AG04449 (cell line): ENCODE results near the gene ATG9B.

ENCODE experiments used
- CTCF ChIA-PET: fragments of 350-600 bp; formaldehyde crosslinking; extraction: SDS; loops from one replicate; lab custom pipeline; 2021; ENCODE audit warnings: antibody characterized with exemption; lab: Yijun Ruan, JAX
- POLR2A ChIA-PET: fragments of 400-600, 350-600 bp; formaldehyde crosslinking; extraction: SDS; loops from one replicate; lab custom pipeline; 2020; ENCODE audit warnings: antibody characterized with exemption, inconsistent platforms; lab: Yijun Ruan, JAX
- DNase-seq: peaks from one replicate; pipeline ENCODE4 v3.0.0-alpha.2; 2010; ENCODE audit warnings: low read depth, low spot score
- H3K4me3 ChIP-seq: 2 replicates; pipeline ENCODE4 v1.5.1; 2011; ENCODE audit warnings: low read depth, mild to moderate bottlenecking, control low read depth, low read length
- CTCF ChIP-seq: IDR thresholded peaks from one replicate; pipeline ENCODE4 v1.5.1; 2011; ENCODE audit warnings: mild to moderate bottlenecking, moderate library complexity, low read length, control low read depth, inconsistent platforms; ENCODE audit not compliant: insufficient read depth; ENCODE audit errors: missing control alignments

ATG9B gene

DNA sequence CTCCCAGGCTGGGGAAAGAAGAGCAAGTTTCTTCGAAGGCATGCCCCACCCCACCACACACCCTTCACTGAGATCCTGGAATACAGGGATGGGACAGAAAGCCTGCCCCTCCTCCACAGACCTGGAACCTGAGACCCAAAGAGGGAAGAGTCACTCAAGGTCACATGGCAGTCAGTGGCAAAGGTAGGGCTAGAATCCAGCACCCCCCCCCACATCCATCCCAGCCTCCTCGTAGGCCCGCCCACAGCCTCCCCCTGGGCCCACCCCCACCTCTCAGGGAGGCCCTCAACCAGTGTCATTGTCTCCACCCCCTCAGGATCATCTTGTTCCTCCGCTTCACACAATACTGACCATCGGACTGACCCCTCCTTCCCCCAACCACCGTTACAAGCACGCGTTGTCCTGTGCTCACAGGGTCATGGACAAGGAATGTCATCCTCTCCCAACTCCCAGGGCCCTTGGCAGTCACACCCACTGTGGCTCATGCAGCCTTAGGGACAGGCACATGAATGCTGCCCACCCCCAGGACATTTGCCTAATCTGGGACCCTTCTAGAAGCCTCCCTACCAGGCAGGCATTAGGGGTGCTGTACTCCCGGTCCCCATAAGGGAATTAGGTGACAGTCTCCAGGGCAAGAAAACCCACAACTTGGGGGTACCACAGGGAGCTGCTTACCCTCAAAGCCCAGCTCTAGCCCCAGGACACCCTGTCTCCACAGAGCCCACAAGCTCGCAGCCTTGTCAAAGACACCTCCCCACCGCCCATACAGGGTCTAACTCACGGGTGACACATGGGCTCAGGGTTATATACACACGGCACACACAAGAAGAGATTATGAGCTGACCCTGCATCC is 47.5 kb downstream of the ATG9B start:
- no peak overlapping the region for H3K4me3 ChIP-seq
- POLR2A ChIA-PET: no interaction called here
- CTCF ChIA-PET: interaction anchor here (0.8 to 2.6 kb wide), 8 partner anchors 9 to 134 kb away, joined by 3 to 11 read pairs (median 3); no protein-coding TSS in a partner anchor
- TF ChIP-seq CTCF: no peak
- DNase-seq: no peak

DNA sequence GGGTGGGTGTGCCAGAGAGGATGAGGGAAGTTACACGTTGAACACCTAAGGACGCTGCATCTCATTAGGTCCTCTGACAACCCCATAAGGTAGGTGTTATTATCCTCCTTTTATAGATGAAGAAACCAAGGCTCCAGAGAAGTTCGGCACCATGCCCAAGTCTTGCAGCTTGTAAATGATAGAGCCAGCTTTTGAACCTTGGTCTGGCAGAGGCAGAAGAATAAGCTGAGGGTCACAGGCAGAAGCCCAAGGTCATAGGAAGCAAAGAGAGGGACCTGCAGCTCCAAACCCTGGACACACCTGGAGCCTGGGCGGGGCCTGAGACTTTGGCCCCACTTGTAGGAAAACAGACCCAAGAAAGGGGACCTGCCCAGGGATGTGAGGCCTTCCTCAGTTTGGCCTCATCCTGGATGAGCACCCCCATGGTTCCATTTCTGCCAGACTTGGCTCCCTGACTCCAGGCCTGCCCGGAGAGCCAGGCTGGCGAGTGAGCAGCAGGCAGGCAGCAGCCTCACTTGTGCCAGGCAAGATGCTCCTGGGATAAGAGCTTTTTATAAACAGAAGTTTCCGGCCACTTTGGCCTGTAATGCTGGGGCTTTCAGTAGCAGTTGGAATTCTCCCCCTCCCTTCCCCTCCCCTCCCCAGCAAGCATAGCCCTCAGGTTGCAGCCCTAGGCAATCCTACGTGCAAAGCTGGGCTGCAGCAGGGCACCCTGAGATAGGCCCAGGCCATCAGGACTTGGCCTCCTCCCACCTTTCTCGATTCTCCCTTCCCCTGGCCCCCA is 48.6 kb downstream of the ATG9B start:
- POLR2A ChIA-PET: no interaction called here
- CTCF ChIA-PET: interaction anchor here (0.9 to 2.6 kb wide), 6 partner anchors 8 to 135 kb away, joined by 3 to 11 read pairs (median 4); no protein-coding TSS in a partner anchor
- no peak for DNase-seq
- H3K4me3 ChIP-seq: no peak overlapping the region
- no peak for TF ChIP-seq CTCF

- POLR2A ChIA-PET: no interaction called here
- no peak for DNase-seq
- CTCF ChIA-PET: interaction anchor here (0.9 to 2.0 kb wide), 4 partner anchors 12 to 38 kb away, joined by 3 to 10 read pairs (median 6); no protein-coding TSS in a partner anchor
- TF ChIP-seq CTCF: peak; percentile 17
- H3K4me3 ChIP-seq: peak overlapping the region; percentile 34
Measured at GRCh38 chr7:150974468-150975391, 49.6 kb downstream of the ATG9B start.

DNA sequence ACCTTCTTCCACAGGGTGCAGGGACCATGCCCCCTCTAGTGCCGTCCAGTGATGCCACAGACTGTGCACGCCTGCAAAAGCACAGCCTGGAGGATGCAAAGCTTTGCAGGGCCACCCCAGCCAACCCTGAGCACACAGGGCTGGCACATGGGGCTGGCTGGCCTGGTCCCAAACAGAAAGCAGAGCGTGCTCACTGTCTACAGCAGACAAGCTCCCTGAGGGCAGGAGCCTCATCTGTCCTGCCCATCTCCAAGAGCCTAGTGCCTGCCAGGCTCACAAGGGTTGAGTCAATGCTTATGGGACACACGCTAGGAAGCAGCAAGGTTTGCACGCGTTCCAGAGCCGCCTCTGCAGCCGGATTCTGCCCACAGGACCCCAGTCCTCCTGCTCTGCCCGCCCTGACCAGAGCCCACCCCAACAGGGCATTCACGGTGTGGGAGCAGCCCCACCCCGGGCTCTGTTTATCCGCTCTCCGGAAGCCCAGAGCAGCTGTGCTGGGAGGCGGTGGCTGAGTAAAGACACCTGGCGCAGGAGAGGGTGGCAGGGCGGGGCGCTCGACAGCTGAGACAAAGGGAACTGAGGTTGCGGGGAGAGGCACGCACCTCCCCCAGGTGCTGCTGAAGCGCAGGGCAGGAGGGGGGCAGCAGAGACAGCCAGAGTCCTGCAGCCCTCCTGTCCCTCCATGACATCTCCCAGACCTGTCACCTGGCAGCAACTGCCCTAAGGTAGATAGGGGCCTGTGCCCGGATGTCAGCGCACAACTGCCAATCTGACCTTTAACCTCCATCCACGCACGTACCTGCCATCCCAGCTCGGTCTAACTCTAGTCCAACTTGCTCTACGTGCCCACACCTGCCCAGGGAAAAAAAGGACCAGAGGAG is 50.5 kb downstream of the ATG9B start:
- H3K4me3 ChIP-seq: no peak overlapping the region
- ChIA-PET CTCF (interaction anchor here (1.0 to 2.0 kb wide), 4 partner anchors 10 to 12 kb away, joined by 3 to 10 read pairs (median 6); no protein-coding TSS in a partner anchor), POLR2A (no interaction called here)
- no peak for DNase-seq
- TF ChIP-seq CTCF: no peak

DNA sequence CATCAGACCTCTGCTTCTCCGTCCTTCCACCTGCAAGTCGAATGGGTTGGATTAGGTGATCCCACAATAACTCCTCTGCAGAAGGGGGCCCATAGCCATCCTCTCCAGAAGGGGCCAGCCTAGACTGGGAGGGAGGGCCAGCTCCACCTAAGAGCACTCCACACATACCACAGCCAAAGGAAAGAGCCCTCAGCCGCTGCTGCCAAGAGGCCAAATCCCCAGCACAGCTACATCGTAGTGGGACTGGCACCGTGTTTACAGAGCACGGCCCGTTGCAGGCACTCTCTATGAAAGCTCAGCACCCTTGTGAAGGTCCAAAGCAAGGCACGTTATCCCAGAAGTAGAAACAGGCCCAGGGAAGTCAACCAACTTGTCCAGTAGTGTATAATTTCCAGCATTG is 51.6 kb downstream of the ATG9B start:
- TF ChIP-seq CTCF: no peak
- no peak overlapping the region for H3K4me3 ChIP-seq
- CTCF ChIA-PET: interaction anchor here (1.0 to 2.0 kb wide), 3 partner anchors 10 to 14 kb away, joined by 3 to 10 read pairs (median 4); no protein-coding TSS in a partner anchor
- POLR2A ChIA-PET: no interaction called here
- no peak for DNase-seq
